GM04503 (cell line): Measurements from ENCODE around the gene LAMP1.
"Not testable (repeated sequence)": the region's sequence is repeated elsewhere in the genome, so short reads cannot be mapped to it uniquely, and the experiment has no call there.

Experiments
- DNase-seq: peaks from one replicate; pipeline ENCODE4 v3.0.0-alpha.2; 2012; ENCODE audit warnings: low read depth

Gene LAMP1

GRCh38 chr13:113328851-113329250, 31.8 kb downstream of the LAMP1 start:
- no peak for DNase-seq

GRCh38 chr13:113329656-113330312, 32.7 kb downstream of the LAMP1 start:
- no peak for DNase-seq

- DNase-seq: no peak
These were observed 35.6 kb downstream of the LAMP1 start for GRCh38 chr13:113332615-113333014.

- no peak for DNase-seq
These were observed 36.0 kb downstream of the LAMP1 start for GRCh38 chr13:113333076-113333475.

- DNase-seq: no peak
These were observed 40.5 kb downstream of the LAMP1 start for GRCh38 chr13:113337556-113337955.

GRCh38 chr13:113337976-113338375, 40.9 kb downstream of the LAMP1 start:
- DNase-seq: no peak

- no peak for DNase-seq
These were observed 41.4 kb downstream of the LAMP1 start for GRCh38 chr13:113338451-113338850.

GRCh38 chr13:113342820-113343691, 46.0 kb downstream of the LAMP1 start:
- no peak for DNase-seq

- DNase-seq: no peak
These were observed 46.6 kb downstream of the LAMP1 start for GRCh38 chr13:113343692-113343968.

GRCh38 chr13:113345486-113345885, 48.4 kb downstream of the LAMP1 start:
- no peak for DNase-seq

- DNase-seq: not testable (repeated sequence)
These were observed 50.7 kb downstream of the LAMP1 start for GRCh38 chr13:113347736-113348225.

- DNase-seq: no peak
These were observed 51.6 kb downstream of the LAMP1 start for GRCh38 chr13:113348591-113348990.

- DNase-seq: no peak
These were observed 52.0 kb downstream of the LAMP1 start for GRCh38 chr13:113349050-113349449.

GRCh38 chr13:113349491-113349890, 52.5 kb downstream of the LAMP1 start:
- no peak for DNase-seq

GRCh38 chr13:113350065-113350937, 53.3 kb downstream of the LAMP1 start:
- DNase-seq: no peak

GRCh38 chr13:113350938-113351335, 53.9 kb downstream of the LAMP1 start:
- no peak for DNase-seq

GRCh38 chr13:113351514-113352026, 54.5 kb downstream of the LAMP1 start:
- no peak for DNase-seq

- no peak for DNase-seq
These were observed 56.2 kb downstream of the LAMP1 start for GRCh38 chr13:113353254-113353653.

GRCh38 chr13:113354831-113355610, 58.0 kb downstream of the LAMP1 start:
- no peak for DNase-seq

- DNase-seq: no peak
These were observed 58.6 kb downstream of the LAMP1 start for GRCh38 chr13:113355621-113356020.

- DNase-seq: no peak
These were observed 59.6 kb downstream of the LAMP1 start for GRCh38 chr13:113356596-113356995.
